ENCODE data around the gene SERPINB1. TPM values are rescaled to one million over a fixed set of nuclear protein-coding genes. Genes with fewer than 3 reads are reported as not detected.
A peak's percentile ranks its signal among the peaks of the same experiment; 100 is the strongest.

Gene SERPINB1
- total RNA-seq, 1 experiment from 2014 or later = 73.2 TPM

DNA sequence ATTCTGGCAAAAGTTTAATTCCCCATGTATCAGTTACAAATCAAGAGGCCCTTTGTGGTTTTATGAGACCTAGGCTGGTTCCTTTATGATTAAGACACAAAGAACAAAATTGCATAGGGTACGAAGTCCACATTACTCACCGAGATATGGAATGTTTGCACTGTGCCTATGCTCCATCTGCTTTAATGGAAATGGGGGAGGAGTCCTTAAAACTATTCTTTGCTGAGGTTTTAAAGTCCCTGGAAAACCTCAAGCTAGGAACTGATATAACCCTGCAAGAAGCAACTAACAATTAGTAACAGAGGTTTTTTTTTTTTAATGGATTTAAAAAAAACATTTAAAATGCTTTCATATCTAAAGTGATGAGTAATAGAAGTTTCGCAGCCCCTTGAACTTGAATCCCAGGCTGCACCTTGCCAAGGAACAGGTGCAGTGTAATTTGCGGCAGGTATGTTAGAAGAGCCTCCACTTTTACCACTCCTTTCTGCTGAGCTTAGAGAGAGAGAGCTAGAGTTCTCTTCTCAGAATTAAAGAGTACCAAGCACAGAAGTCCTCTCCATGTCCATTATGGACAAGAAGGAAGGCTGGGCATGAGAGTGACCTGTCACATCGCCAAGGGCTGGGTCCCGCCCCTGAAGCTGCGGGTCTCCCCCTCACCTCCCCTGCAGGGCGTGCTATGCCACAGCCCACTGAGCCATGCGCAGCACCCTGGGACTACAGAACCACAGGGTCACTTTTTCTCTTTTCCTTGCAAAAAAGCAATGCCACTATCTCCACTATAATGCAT lies 2.3 kb downstream of the SERPINB1 start:
- peaks cover 50 to 67% of the 10 kb centered on the region in 2 experiments for H3K4me1 ChIP-seq (ENCODE audit: control insufficient read depth in 1 of 2, insufficient read depth in 2 of 2, low read length in 2 of 2)
- peak overlapping the region; percentile 70 to 71 for H3K4me3 ChIP-seq (replicated peaks in 1 of 2; ENCODE audit: low read depth in 1 of 2, low read length in 2 of 2)
- intact Hi-C loops (cut with micrococcal nuclease) = loop anchor here (1.0 kb wide), 1 partner anchor 48 kb away; no protein-coding TSS in a partner anchor
- peak overlapping the region; percentile 96 for H3K4me2 ChIP-seq (ENCODE audit: low read length)
- BruUV-seq (replicated peaks) = no TSS peak
- H3K9me3 ChIP-seq (ENCODE audit: control insufficient read depth in 1 of 2, insufficient read depth in 1 of 2, low read depth in 1 of 2, low read length in 2 of 2) = no peaks in the 10 kb centered on the region
- H3K27me3 ChIP-seq (ENCODE audit: insufficient read depth, low read length) = no peaks in the 10 kb centered on the region
- no peaks in the 10 kb centered on the region for H3K9me2 ChIP-seq (ENCODE audit: insufficient read depth)
- H3K79me2 ChIP-seq (ENCODE audit: insufficient read depth, low read length) = peaks cover 10% of the 10 kb centered on the region; the same call in 1 of the 2 replicates
- ChIA-PET POLR2A (interaction anchor here (1.4 to 1.6 kb wide), 3 partner anchors 11 to 147 kb away, joined by 3 to 5 read pairs (median 4); no protein-coding TSS in a partner anchor), RAD21 (ENCODE audit: low non-redundant PET in 1 of 2, low total read pairs in 2 of 2, uncharacterized antibody in 2 of 2, unreplicated experiment in 2 of 2) (interaction anchor here in 1 of 2 experiments (1.1 kb wide), 1 partner anchor 48 kb away, joined by 3 read pairs; no protein-coding TSS in a partner anchor), CTCF (interaction anchor here (1.6 kb wide), 1 partner anchor 48 kb away, joined by 4 read pairs; no protein-coding TSS in a partner anchor)
- no peaks in the 10 kb centered on the region for H4K20me1 ChIP-seq (ENCODE audit: insufficient read depth)
- TF ChIP-seq POLR2AphosphoS5 (IDR thresholded peaks at IDR 0.05; ENCODE audit: low read depth, low read length) (peak; percentile 22; the same call in 1 of the 2 replicates), CBX3 (IDR thresholded peaks at IDR 0.05; ENCODE audit: low read depth) (no peak)
- peaks cover 9 to 17% of the 10 kb centered on the region in 2 experiments; a peak in 2 of 4 replicates for H3K36me3 ChIP-seq (ENCODE audit: control insufficient read depth in 1 of 2, insufficient read depth in 2 of 2, low read length in 2 of 2)
- peak overlapping the region; percentile 73 for H3K9ac ChIP-seq (ENCODE audit: low read length)
- no peak overlapping the region for H2AFZ ChIP-seq (ENCODE audit: low read depth, low read length, poor library complexity, severe bottlenecking)
- DNase-seq (ENCODE audit: low read depth, low spot score) = peak; percentile 79
- ATAC-seq = peak; percentile 46
- H3K27ac ChIP-seq (ENCODE audit: low read depth, low read length) = peak overlapping the region; percentile 64

DNA sequence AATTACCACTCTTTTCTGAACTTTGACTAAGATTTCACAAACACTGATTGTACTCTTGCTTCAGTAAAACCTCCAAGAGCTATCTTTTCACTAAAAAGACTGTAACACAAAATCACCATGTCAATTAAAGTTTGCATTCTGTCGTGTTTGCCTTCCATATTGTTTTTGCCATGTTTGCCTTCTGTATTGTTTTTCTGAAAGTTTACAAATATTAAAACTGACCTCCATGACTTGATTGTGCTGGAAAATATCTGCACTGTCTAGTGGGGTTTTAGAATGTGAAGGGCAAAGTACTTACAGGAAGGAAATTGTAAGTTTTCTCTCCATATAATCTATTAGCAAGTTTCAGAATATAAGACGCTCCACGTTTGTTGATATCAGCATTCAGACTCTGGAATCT lies 3.4 kb downstream of the SERPINB1 start:
- no peak overlapping the region for H2AFZ ChIP-seq (ENCODE audit: low read depth, low read length, poor library complexity, severe bottlenecking)
- no peaks in the 10 kb centered on the region for H4K20me1 ChIP-seq (ENCODE audit: insufficient read depth)
- peaks cover 9 to 17% of the 10 kb centered on the region in 2 experiments; a peak in 2 of 4 replicates for H3K36me3 ChIP-seq (ENCODE audit: control insufficient read depth in 1 of 2, insufficient read depth in 2 of 2, low read length in 2 of 2)
- H3K9me2 ChIP-seq (ENCODE audit: insufficient read depth) = no peaks in the 10 kb centered on the region
- CTCF ChIA-PET = interaction anchor here (1.2 to 1.6 kb wide), 2 partner anchors 46 to 47 kb away, joined by 4 read pairs; no protein-coding TSS in a partner anchor
- POLR2A ChIA-PET = no interaction called here
- TF ChIP-seq RAD21 (IDR thresholded peaks at IDR 0.05; ENCODE audit: low read depth) = no peak
- TF ChIP-seq FOSL1 (IDR thresholded peaks at IDR 0.05; ENCODE audit: low read depth) = peak; percentile 6; the same call in 1 of the 2 replicates
- no peak for TF ChIP-seq ZFX (IDR thresholded peaks at IDR 0.05)
- no peak for TF ChIP-seq CBX3 (IDR thresholded peaks at IDR 0.05; ENCODE audit: low read depth)
- H3K4me2 ChIP-seq (ENCODE audit: low read length) = peak overlapping the region; percentile 96
- H3K79me2 ChIP-seq (ENCODE audit: insufficient read depth, low read length) = peaks cover 10% of the 10 kb centered on the region; the same call in 1 of the 2 replicates
- no peak overlapping the region for H3K9ac ChIP-seq (ENCODE audit: low read length)
- no peaks in the 10 kb centered on the region for H3K9me3 ChIP-seq (ENCODE audit: control insufficient read depth in 1 of 2, insufficient read depth in 1 of 2, low read depth in 1 of 2, low read length in 2 of 2)
- H3K27me3 ChIP-seq (ENCODE audit: insufficient read depth, low read length) = no peaks in the 10 kb centered on the region
- H3K4me3 ChIP-seq (replicated peaks in 1 of 2; ENCODE audit: low read depth in 1 of 2, low read length in 2 of 2) = no peak overlapping the region
- RAD21 ChIA-PET (ENCODE audit: low non-redundant PET in 1 of 2, low total read pairs in 2 of 2, uncharacterized antibody in 2 of 2, unreplicated experiment in 2 of 2) = no interaction called here
- BruUV-seq (replicated peaks) = no TSS peak
- ATAC-seq (no peak), DNase-seq (ENCODE audit: low read depth, low spot score) (no peak)
- peak overlapping the region; percentile 64; the same call in 1 of the 2 replicates for H3K27ac ChIP-seq (ENCODE audit: low read depth, low read length)
- intact Hi-C loops (cut with micrococcal nuclease) = no loop called here
- H3K4me1 ChIP-seq (ENCODE audit: control insufficient read depth in 1 of 2, insufficient read depth in 2 of 2, low read length in 2 of 2) = peaks cover 49 to 56% of the 10 kb centered on the region in 2 experiments
